Body of pancreas (tissue), 4 donors: ENCODE data around the gene SLC6A19. TPM values are rescaled to one million over a fixed set of nuclear protein-coding genes. Genes with fewer than 3 reads are reported as not detected.

ENCODE experiments used
- ATAC-seq: fragments of 150-250 bp; one replicate; pipeline ENCODE4 v1.9.1; 2016
- DNase-seq, 4 donors: peaks; one replicate each; pipeline ENCODE4 v3.0.0-alpha.2; 2019
- H3K27ac ChIP-seq, 4 donors: fragments of 200-600 bp; sonication (generic); 1 replicate in 3 of 4; 2 replicates in 1 of 4; pipeline versions ENCODE4 v1.5.1 to v1.6.1; 2016 to 2019; ENCODE audit warnings: mild to moderate bottlenecking in 1 of 4, mixed read lengths in 1 of 4, moderate library complexity in 1 of 4
- H3K27me3 ChIP-seq, 2 donors: fragments of 200-600 bp; sonication (generic); one replicate each; pipeline ENCODE4 v1.6.0; 2016; ENCODE audit warnings: mild to moderate bottlenecking in 1 of 2
- H3K36me3 ChIP-seq, 2 donors: fragments of 200-600 bp; sonication (generic); replicated peaks in 1 of 2; 2 replicates each; pipeline ENCODE4 v1.5.1; 2016; ENCODE audit warnings: low read depth in 2 of 2; ENCODE audit not compliant: insufficient read depth in 1 of 2
- H3K4me1 ChIP-seq: fragments of 200-600 bp; sonication (generic); one replicate; pipeline ENCODE4 v1.6.0; 2016
- H3K4me3 ChIP-seq, 2 donors: fragments of 200-600 bp; sonication (generic); 1 replicate in 1 of 2; 2 replicates in 1 of 2; pipeline ENCODE4 v1.5.1; 2016 to 2019
- H3K9me3 ChIP-seq, 3 donors: fragments of 200-600 bp; sonication (generic); 1 replicate in 2 of 3; 2 replicates in 1 of 3; pipeline ENCODE4 v1.5.1; 2016
- POLR2A ChIP-seq, 3 donors: fragments of 450-650 bp; IDR thresholded peaks; one replicate each; pipeline ENCODE4 v1.6.1; 2016; ENCODE audit warnings: antibody characterized with exemption in 3 of 3, mild to moderate bottlenecking in 2 of 3
- WGBS, 2 donors: methylation state at CpG; one replicate each; pipeline ENCODE4 v1.1.5; 2017; 5-methylcytosine and 5-hydroxymethylcytosine counted together
- intact Hi-C: fragments of 100-400 bp; cut with DNase I; formaldehyde crosslinking; loops from one replicate; pipeline ENCODE4 v1.15.1; 2023
- total RNA-seq, 2 donors: library from RNA; depleted of rRNA; stranded (reverse); fragments of >200 nt; gene quantifications; one replicate each; pipeline ENCODE4 v1.1.0, GENCODE V29; 2016

Gene SLC6A19
- total RNA-seq, 2 donors from 2014 or later = 0.66 to 1.3 TPM

GRCh38 chr5:1274471-1274870 lies 73.1 kb downstream of the SLC6A19 start:
- ATAC-seq = no peak
- no peak for DNase-seq
- Histone ChIP-seq H3K36me3 (no peaks in the 10 kb centered on the region), H3K9me3 (no peaks in the 10 kb centered on the region), H3K4me3 (no peak overlapping the region), H3K27ac (no peak overlapping the region), H3K27me3 (no peaks in the 10 kb centered on the region), H3K4me1 (no peaks in the 10 kb centered on the region)
- intact Hi-C loops = no loop called here
- no peak for TF ChIP-seq POLR2A (IDR thresholded peaks at IDR 0.05)
- WGBS, 2 donors = 65 to 79% methylated on average over 14 to 16 of the region's 16 CpGs

Other genes with a start within 250 kb of the SLC6A19 start
- gene NKD2, start 192.8 kb upstream of the SLC6A19 start, total RNA-seq = 10 to 100 TPM in 1 of 2 donors, 1 to 10 TPM in 1; 4.2 to 12.2 TPM
- 10 to 100 TPM; 35.5 to 42.8 TPM for gene SLC12A7, start 89.5 kb upstream of the SLC6A19 start, total RNA-seq
- not detected for gene SLC6A18, start 23.8 kb downstream of the SLC6A19 start, total RNA-seq
- not detected for gene TERT, start 93.5 kb downstream of the SLC6A19 start, total RNA-seq
- gene CLPTM1L, start 143.5 kb downstream of the SLC6A19 start, total RNA-seq = 100 to 1,000 TPM in 1 of 2 donors, 10 to 100 TPM in 1; 91.3 to 109 TPM
- not detected for gene SLC6A3, start 243.8 kb downstream of the SLC6A19 start, total RNA-seq